A172 (cell line): Measurements from ENCODE around the gene MAPK10. TPM values are rescaled to one million over a fixed set of nuclear protein-coding genes. Genes with fewer than 3 reads are reported as not detected.
"Not testable (repeated sequence)": the region's sequence is repeated elsewhere in the genome, so short reads cannot be mapped to it uniquely, and the experiment has no call there.

Source experiments
- DNase-seq: peaks from one replicate; pipeline ENCODE4 v3.0.0-alpha.2; 2015; ENCODE audit warnings: low spot score
- total RNA-seq: library from RNA; depleted of rRNA; stranded (reverse); fragments of >200 nt; shearing (Covaris generic); gene quantifications from 2 replicates; pipeline ENCODE4 v1.2.3, GENCODE V29; 2014

The MAPK10 gene
- total RNA-seq, 1 experiment from 2014 or later = not detected

- DNase-seq = no peak
These were observed 175.0 kb downstream of the MAPK10 start for GRCh38 chr4:86184901-86185285.

GRCh38 chr4:86184216-86184900 lies 175.5 kb downstream of the MAPK10 start:
- no peak for DNase-seq

DNA sequence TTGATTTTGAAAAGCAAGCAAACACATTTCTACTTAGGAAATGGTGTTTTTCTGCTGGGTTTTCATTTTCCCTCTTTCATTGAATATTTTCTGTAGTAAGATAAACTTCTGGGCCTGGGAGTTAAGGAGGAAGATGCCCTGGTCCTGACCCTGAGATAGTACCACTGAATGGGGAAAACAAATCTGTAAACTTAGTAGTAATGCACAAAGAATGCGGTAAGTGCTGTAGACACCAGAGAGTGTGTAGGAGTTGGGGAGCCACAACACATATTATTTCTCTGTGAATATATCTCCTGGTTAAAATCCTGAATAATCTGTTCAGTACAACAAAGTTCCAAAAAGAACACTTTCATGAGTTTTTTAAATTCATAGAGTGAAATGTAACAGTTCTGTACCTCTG lies 178.3 kb downstream of the MAPK10 start:
- DNase-seq = peak; percentile 20

DNA sequence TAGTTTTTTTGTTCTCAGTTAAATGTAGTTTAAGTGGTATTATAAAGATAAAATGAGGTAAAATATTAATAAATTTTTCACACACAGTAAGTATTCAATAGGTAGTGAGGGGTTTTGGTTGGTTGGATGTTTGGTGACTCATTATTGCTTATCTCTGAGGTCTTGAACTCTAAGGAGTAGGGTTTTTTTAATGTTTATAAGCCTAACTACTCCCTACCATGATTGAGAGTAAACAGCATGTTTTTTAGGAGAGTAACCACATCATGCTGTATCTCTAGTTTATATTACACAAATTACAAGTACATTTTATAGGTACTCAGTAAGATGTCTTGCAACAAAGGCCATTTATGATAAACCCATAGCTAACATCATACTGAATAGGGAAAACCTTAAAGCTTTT lies 181.6 kb downstream of the MAPK10 start:
- DNase-seq = no peak

- no peak for DNase-seq
These were observed 185.3 kb downstream of the MAPK10 start for GRCh38 chr4:86174506-86174905.

DNA sequence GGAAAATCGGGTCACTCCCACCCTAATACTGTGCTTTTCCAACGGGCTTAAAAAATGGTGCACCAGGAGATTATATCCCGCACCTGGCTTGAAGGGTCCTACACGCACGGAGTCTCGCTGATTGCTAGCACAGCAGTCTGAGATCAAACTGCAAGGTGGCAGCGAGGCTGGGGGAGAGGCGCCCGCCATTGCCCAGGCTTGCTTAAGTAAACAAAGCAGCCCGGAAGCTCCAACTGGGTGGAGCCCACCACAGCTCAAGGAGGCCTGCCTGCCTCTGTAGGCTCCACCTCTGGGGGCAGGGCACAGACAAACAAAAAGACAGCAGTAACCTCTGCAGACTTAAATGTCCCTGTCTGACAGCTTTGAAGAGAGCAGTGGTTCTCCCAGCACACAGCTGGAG lies 191.5 kb downstream of the MAPK10 start:
- not testable (repeated sequence) for DNase-seq

GRCh38 chr4:86160426-86160825 lies 199.4 kb downstream of the MAPK10 start:
- DNase-seq = no peak

DNA sequence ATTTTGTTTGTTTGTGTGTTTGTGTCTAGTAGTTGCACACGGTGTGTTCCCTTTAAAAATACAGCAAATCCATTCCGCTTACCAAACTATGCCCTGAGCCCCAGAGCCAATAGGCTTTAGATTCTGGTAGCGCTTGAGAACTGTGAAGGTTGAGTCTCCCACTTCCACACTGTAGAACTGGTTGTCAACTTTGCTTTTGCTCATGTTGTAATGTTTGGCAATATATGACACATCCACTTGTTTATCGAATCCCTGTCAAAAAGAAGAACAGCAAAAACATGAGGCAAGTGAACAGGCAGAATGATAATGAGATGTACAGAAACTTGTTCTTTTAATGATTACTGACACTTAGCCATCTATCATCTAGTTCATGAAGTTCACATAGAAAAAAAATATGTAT lies 200.6 kb downstream of the MAPK10 start:
- DNase-seq = no peak

DNA sequence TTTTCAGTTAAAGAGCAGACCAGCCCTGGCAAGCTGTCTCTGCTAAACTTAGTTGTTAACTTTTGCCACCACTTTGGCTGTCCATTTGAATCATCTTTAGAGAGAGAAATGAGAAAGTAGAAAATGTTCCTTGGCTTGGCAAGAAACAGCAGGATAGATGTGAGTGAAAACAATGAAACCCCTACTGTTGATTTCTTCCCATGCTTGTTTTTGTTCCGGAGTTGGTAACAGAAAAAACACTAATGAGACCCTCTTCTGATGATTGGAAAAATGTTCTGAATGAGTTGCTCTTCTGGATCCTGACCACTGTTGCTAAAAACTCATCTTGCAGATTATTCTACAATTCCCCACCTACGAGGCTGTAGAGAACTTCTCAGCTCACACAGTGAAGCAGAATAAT lies 203.3 kb downstream of the MAPK10 start:
- DNase-seq = no peak

DNA sequence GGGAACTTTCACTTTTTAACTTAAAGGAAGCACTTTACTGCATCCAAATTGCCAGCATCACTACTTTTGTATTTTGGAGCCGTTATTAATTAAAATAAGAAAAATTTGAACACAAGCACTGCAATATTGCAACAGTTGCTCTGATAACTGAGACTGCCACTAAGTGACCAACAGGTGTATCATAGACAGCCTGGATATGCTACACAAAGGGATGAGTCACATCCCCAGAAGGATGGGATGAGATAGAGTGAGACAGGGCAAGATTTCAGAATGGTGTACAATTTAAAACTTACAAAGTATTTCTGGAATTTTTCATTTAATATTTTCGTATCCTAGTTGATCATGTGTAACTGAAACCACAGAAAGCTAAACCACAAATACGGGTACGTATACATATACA lies 204.1 kb downstream of the MAPK10 start:
- DNase-seq = no peak

DNA sequence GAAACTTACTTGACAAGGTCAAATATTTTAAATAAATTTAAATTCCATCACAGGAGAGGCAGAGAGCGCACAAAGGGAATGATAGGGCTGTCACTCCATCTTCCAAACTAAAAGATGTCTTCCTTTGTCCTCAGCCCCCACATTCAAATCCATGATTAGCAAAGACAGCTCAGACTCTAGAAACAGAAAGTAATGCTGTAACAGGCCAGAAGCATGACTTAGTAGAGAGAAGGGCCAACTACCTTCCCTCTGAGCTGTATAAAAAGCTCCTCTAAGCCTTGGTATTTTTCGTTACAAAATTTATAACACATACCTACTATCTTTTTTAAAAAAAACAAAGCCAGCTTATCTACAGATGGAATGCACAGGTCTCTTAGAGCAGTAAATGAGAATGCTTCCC lies 207.4 kb downstream of the MAPK10 start:
- no peak for DNase-seq

DNA sequence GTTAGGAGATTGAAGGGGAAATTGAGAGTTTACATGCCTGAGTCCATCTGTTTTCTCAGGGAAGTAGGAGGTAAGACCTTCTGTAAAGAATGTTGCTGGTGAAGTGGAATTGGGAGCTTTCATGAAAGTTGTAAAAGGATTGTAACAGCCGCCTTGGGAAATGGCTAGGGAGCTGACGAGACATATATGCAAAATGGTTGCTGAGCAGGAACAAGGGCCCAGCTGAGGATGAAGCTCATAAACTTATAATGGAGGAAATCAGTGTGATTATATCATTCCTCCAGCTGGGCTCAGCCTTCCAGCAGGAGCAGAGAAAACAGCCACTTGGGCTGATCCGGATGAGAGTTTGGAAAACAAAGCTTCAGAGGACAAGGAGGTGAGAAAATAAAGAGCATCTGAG lies 208.7 kb downstream of the MAPK10 start:
- DNase-seq = no peak

DNA sequence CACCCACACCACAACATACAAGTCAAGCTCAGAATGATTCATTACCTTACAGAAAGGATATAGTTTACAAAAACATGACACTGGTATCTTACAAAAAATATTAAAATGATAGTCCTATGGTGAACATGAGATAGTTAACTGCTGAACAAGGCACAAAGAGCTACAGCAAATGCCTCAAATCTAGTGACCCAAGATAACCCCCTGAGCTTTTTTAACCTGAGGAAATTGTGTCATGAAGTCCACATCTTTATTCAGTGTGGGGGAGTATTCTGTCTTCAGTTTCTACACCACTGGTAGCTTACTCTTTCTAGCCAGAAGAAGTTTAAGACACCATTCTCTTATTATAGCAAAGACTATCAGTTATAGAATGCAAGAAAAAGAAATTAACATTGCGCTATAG lies 218.7 kb downstream of the MAPK10 start:
- no peak for DNase-seq

GRCh38 chr4:86132468-86132867 lies 227.4 kb downstream of the MAPK10 start:
- no peak for DNase-seq

DNA sequence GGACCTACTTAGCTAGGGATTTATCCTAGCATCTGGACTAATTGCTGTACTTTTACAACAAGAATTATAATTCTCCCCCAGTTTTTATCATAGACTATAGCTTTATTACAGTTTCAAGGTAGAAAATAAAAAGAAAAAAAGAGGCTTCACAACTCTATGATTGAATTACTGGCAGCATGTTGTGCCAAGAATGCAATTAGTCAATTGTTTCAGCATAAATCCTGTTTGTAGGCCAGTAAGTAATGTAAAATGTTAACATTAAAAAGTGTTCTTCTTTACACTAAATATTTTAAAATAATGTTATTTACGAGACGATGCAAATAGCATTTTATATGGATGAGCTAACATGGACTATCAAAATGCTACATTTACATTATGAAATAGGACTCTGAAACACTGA lies 228.4 kb downstream of the MAPK10 start:
- no peak for DNase-seq

DNA sequence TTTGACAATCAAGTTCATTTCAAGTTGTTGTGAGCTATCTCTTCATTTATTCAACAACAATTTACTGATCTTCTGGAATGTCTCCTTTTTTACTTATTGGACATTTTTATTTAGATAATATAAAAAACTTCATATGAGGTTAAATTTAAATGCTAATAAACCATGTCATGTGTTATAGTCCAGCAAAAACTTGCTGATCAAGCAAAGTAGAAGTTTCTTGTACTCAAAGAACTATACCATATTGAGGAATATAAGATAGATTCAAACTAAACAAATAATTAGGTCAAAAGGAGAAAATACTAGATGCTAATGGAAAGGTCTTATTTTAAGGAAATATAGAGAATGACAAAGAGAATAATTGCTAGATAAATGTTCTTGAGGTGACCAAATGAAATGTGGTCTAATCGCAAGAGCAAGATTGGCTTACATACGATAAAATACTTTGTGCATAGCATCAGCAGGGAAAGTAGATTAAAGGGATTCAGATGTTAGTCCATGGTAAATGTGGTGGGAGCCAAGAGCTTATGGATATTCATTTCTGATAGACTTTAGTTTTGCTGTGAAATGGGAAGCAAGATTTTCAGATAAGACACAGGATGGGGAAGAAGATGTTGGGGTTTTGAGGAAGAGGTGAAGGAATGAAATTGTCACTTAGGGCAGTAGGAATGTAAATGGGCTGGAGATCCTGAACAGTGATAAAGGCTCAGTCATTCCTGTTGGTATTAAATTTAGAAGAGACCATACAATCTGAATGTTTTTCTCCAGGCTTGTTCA lies 229.5 kb downstream of the MAPK10 start:
- DNase-seq = no peak

DNA sequence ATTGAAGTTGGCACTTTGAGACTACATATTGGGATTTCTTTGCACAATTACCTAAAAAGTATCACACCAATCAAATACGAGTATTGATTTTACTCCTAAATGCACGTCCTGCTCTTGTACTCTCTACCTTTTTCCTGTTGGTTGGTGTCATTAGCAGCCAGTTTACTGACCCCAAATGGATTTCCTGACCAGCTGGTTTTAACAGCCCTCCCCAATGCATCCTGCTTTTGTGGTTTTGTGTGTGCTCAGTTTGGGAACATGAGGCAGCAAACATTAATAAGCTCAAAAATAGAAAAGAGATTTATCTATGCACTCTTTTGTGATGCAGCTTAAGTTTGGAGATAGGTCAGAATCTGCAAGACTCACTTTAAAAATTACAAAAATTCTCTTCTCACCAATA lies 230.3 kb downstream of the MAPK10 start:
- no peak for DNase-seq

GRCh38 chr4:86122404-86122803 lies 237.4 kb downstream of the MAPK10 start:
- no peak for DNase-seq

GRCh38 chr4:86118711-86119110 lies 241.1 kb downstream of the MAPK10 start:
- DNase-seq = no peak

- DNase-seq = no peak
These were observed 242.0 kb downstream of the MAPK10 start for GRCh38 chr4:86117705-86118302.

DNA sequence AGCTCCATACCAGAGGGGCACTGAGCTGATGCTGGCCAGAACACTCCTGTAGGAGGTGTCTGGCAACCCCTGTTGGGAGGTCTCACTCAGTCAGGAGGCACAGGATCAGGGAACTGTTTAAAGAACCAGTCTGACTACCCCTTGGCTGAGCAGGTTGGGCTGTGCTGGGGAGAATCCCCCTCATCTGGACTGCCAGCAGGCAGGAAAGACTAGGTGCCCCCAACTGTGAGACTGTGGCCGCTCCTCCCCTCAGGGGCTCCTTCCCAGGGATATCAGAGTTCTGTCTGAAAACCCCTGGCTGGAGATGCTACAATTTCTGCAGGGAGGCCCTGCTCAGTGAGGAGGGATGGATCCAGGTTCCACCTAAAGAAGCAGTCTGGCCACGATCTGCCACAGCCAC lies 245.3 kb downstream of the MAPK10 start:
- no peak for DNase-seq

DNA sequence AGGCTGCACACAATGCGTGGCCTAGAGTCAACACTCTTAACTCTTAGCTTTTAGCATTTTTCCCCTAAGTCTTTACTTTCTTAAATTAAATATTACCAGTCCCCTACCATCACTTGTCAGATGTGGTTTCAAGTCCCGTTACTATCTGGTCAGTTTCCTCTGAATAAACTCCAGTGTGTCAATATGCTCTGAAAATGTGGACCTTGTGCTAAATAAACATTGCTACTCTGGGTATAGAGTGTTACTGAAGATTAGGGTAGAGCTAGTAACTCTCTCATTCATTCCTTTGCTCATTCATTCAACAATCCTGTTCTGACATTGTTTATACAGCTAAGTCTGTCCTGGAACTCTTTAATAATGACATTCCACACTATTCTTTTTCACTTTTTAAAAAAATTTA lies 251.0 kb downstream of the MAPK10 start:
- DNase-seq = no peak

- no peak for DNase-seq
These were observed 251.7 kb downstream of the MAPK10 start for GRCh38 chr4:86108137-86108536.
